ENCODE measurements around the gene PLPP3.
A peak's percentile ranks its signal among the peaks of the same experiment; 100 is the strongest.

The PLPP3 gene

GRCh38 chr1:56522680-56523079, 56.7 kb downstream of the PLPP3 start:
- no peak for DNase-seq (ENCODE audit: low read depth in 1 of 2, low spot score in 1 of 2)
- in situ Hi-C loops (cut with HindIII; ENCODE audit: low pct_unique_long_range_greater_than_20kb, low sequenced_read_pairs), result no loop called here
- TF ChIP-seq JUND (IDR thresholded peaks at IDR 0.05; ENCODE audit: low read depth), result no peak

GRCh38 chr1:56520016-56520601, 59.3 kb downstream of the PLPP3 start:
- TF ChIP-seq JUND (IDR thresholded peaks at IDR 0.05; ENCODE audit: low read depth), result no peak
- no peak for DNase-seq (ENCODE audit: low read depth in 1 of 2, low spot score in 1 of 2)
- in situ Hi-C loops (cut with HindIII; ENCODE audit: low pct_unique_long_range_greater_than_20kb, low sequenced_read_pairs), result no loop called here

GRCh38 chr1:56517404-56518130, 61.8 kb downstream of the PLPP3 start:
- DNase-seq (ENCODE audit: low read depth in 1 of 2, low spot score in 1 of 2), result no peak
- in situ Hi-C loops (cut with HindIII; ENCODE audit: low pct_unique_long_range_greater_than_20kb, low sequenced_read_pairs), result no loop called here
- no peak for TF ChIP-seq JUND (IDR thresholded peaks at IDR 0.05; ENCODE audit: low read depth)

GRCh38 chr1:56516539-56517252, 62.7 kb downstream of the PLPP3 start:
- peak; percentile 43 to 92 for DNase-seq (ENCODE audit: low read depth in 1 of 2, low spot score in 1 of 2)
- in situ Hi-C loops (cut with HindIII; ENCODE audit: low pct_unique_long_range_greater_than_20kb, low sequenced_read_pairs), result no loop called here
- TF ChIP-seq JUND (IDR thresholded peaks at IDR 0.05; ENCODE audit: low read depth), result 0 out of 2 replicates have a peak, but pooled peaks have one; percentile 28

- in situ Hi-C loops (cut with HindIII; ENCODE audit: low pct_unique_long_range_greater_than_20kb, low sequenced_read_pairs), result no loop called here
- no peak for TF ChIP-seq JUND (IDR thresholded peaks at IDR 0.05; ENCODE audit: low read depth)
- no peak for DNase-seq (ENCODE audit: low read depth in 1 of 2, low spot score in 1 of 2)
Observed at GRCh38 chr1:56515898-56516538, 63.3 kb downstream of the PLPP3 start.

- TF ChIP-seq JUND (IDR thresholded peaks at IDR 0.05; ENCODE audit: low read depth), result no peak
- in situ Hi-C loops (cut with HindIII; ENCODE audit: low pct_unique_long_range_greater_than_20kb, low sequenced_read_pairs), result no loop called here
- no peak for DNase-seq (ENCODE audit: low read depth in 1 of 2, low spot score in 1 of 2)
Observed at GRCh38 chr1:56512724-56513494, 66.5 kb downstream of the PLPP3 start.

- DNase-seq (ENCODE audit: low read depth in 1 of 2, low spot score in 1 of 2), result no peak
- in situ Hi-C loops (cut with HindIII; ENCODE audit: low pct_unique_long_range_greater_than_20kb, low sequenced_read_pairs), result no loop called here
- TF ChIP-seq JUND (IDR thresholded peaks at IDR 0.05; ENCODE audit: low read depth), result no peak
Observed at GRCh38 chr1:56511766-56512165, 67.6 kb downstream of the PLPP3 start.

- DNase-seq (ENCODE audit: low read depth in 1 of 2, low spot score in 1 of 2), result no peak
- TF ChIP-seq JUND (IDR thresholded peaks at IDR 0.05; ENCODE audit: low read depth), result no peak
- in situ Hi-C loops (cut with HindIII; ENCODE audit: low pct_unique_long_range_greater_than_20kb, low sequenced_read_pairs), result no loop called here
Observed at GRCh38 chr1:56511364-56511763, 68.0 kb downstream of the PLPP3 start.

GRCh38 chr1:56510642-56511021, 68.7 kb downstream of the PLPP3 start:
- no peak for TF ChIP-seq JUND (IDR thresholded peaks at IDR 0.05; ENCODE audit: low read depth)
- DNase-seq (ENCODE audit: low read depth in 1 of 2, low spot score in 1 of 2), result no peak
- in situ Hi-C loops (cut with HindIII; ENCODE audit: low pct_unique_long_range_greater_than_20kb, low sequenced_read_pairs), result no loop called here

GRCh38 chr1:56509713-56510641, 69.4 kb downstream of the PLPP3 start:
- in situ Hi-C loops (cut with HindIII; ENCODE audit: low pct_unique_long_range_greater_than_20kb, low sequenced_read_pairs), result no loop called here
- DNase-seq (ENCODE audit: low read depth in 1 of 2, low spot score in 1 of 2), result no peak
- TF ChIP-seq JUND (IDR thresholded peaks at IDR 0.05; ENCODE audit: low read depth), result no peak

- no peak for TF ChIP-seq JUND (IDR thresholded peaks at IDR 0.05; ENCODE audit: low read depth)
- no peak for DNase-seq (ENCODE audit: low read depth in 1 of 2, low spot score in 1 of 2)
- in situ Hi-C loops (cut with HindIII; ENCODE audit: low pct_unique_long_range_greater_than_20kb, low sequenced_read_pairs), result no loop called here
Observed at GRCh38 chr1:56508523-56508983, 70.8 kb downstream of the PLPP3 start.

Measured in T47D (cell line).